ENCODE measurements around the gene CARS1. TPM values are rescaled to one million over a fixed set of nuclear protein-coding genes. Genes with fewer than 3 reads are reported as not detected.

The CARS1 gene
- total RNA-seq, 3 donors from 2014 or later: 40.9 to 61.0 (median 43.3) TPM

- DNase-seq (no peak), ATAC-seq (no peak)
- Histone ChIP-seq H3K36me3 (ENCODE audit: low read depth) (peaks cover 13% of the 10 kb centered on the region), H3K4me1 (ENCODE audit: low read depth) (no peaks in the 10 kb centered on the region), H3K4me3 (no peak overlapping the region), H3K9me3 (no peaks in the 10 kb centered on the region)
- TF ChIP-seq CTCF (IDR thresholded peaks at IDR 0.05): no peak
- intact Hi-C loops (cut with DNase I, micrococcal nuclease): no loop called here
These were observed 101.2 kb downstream of the CARS1 start for GRCh38 chr11:2955906-2956476.

GRCh38 chr11:2954263-2954662 lies 103.0 kb downstream of the CARS1 start:
- H3K36me3 ChIP-seq (ENCODE audit: low read depth): peaks cover 9% of the 10 kb centered on the region
- H3K4me1 ChIP-seq (ENCODE audit: low read depth): no peaks in the 10 kb centered on the region
- no peaks in the 10 kb centered on the region for H3K9me3 ChIP-seq
- DNase-seq: no peak
- TF ChIP-seq CTCF (IDR thresholded peaks at IDR 0.05): no peak
- intact Hi-C loops (cut with DNase I, micrococcal nuclease): no loop called here
- no peak overlapping the region for H3K4me3 ChIP-seq
- ATAC-seq: no peak

GRCh38 chr11:2952290-2952689 lies 104.9 kb downstream of the CARS1 start:
- Histone ChIP-seq H3K4me1 (ENCODE audit: low read depth) (no peaks in the 10 kb centered on the region), H3K9me3 (no peaks in the 10 kb centered on the region), H3K36me3 (ENCODE audit: low read depth) (peaks cover 4% of the 10 kb centered on the region), H3K4me3 (no peak overlapping the region)
- TF ChIP-seq CTCF (IDR thresholded peaks at IDR 0.05): no peak
- intact Hi-C loops (cut with DNase I, micrococcal nuclease): no loop called here
- no peak for DNase-seq
- ATAC-seq: no peak

- intact Hi-C loops (cut with DNase I, micrococcal nuclease): no loop called here
- TF ChIP-seq CTCF (IDR thresholded peaks at IDR 0.05): no peak
- Histone ChIP-seq H3K4me1 (ENCODE audit: low read depth) (no peaks in the 10 kb centered on the region), H3K9me3 (no peaks in the 10 kb centered on the region), H3K4me3 (no peak overlapping the region), H3K36me3 (ENCODE audit: low read depth) (peaks cover 4% of the 10 kb centered on the region)
- DNase-seq (no peak), ATAC-seq (no peak)
These were observed 105.8 kb downstream of the CARS1 start for GRCh38 chr11:2951231-2952110.

Other genes starting within 250 kb of the CARS1 start
- 10 to 100 TPM in 2 of 3 donors, 1 to 10 TPM in 1; 3.0 to 40.3 (median 10.2) TPM for gene CDKN1C, start 171.6 kb downstream of the CARS1 start, total RNA-seq
- 10 to 100 TPM in 2 of 3 donors, 1 to 10 TPM in 1; 8.9 to 25.6 (median 23.9) TPM for gene PHLDA2, start 128.0 kb downstream of the CARS1 start, total RNA-seq
- 100 to 1,000 TPM in 1 of 3 donors, 10 to 100 TPM in 2; 94.0 to 116 (median 99.8) TPM for gene NAP1L4, start 65.1 kb downstream of the CARS1 start, total RNA-seq
- gene OSBPL5, start 107.9 kb upstream of the CARS1 start, total RNA-seq: 10 to 100 TPM; 43.6 to 64.1 (median 52.4) TPM
- not detected for gene MRGPRG, start 161.4 kb upstream of the CARS1 start, total RNA-seq
- 1 to 10 TPM in 1 of 3 donors, not detected in 2; 1.2 TPM for gene MRGPRE, start 175.0 kb upstream of the CARS1 start, total RNA-seq

All from mucosa of descending colon (tissue), 3 donors.